Glutamatergic neuron (in vitro differentiated cells): ENCODE data around the gene DENND5B. TPM values are rescaled to one million over a fixed set of nuclear protein-coding genes. Genes with fewer than 3 reads are reported as not detected.
A peak's percentile ranks its signal among the peaks of the same experiment; 100 is the strongest.

Experiments
- DNase-seq: peaks from one replicate; pipeline ENCODE4 v3.0.0; 2022
- H3K27ac Mint-ChIP-seq: one replicate; pipeline ENCODE4 v1.8.0; 2020; ENCODE audit warnings: mild to moderate bottlenecking, mixed read lengths, inconsistent platforms; ENCODE audit not compliant: unreplicated experiment
- H3K27me3 Mint-ChIP-seq: one replicate; pipeline ENCODE4 v1.8.0; 2020; ENCODE audit warnings: mild to moderate bottlenecking, moderate library complexity, mixed read lengths, inconsistent platforms; ENCODE audit not compliant: unreplicated experiment
- H3K36me3 Mint-ChIP-seq: one replicate; pipeline ENCODE4 v1.8.0; 2020; ENCODE audit warnings: mild to moderate bottlenecking, mixed read lengths, inconsistent platforms; ENCODE audit not compliant: unreplicated experiment
- H3K4me1 Mint-ChIP-seq: one replicate; pipeline ENCODE4 v1.8.0; 2020; ENCODE audit warnings: mild to moderate bottlenecking, low read depth, mixed read lengths, inconsistent platforms; ENCODE audit not compliant: unreplicated experiment
- H3K4me3 Mint-ChIP-seq: one replicate; pipeline ENCODE4 v1.8.0; 2020; ENCODE audit warnings: mild to moderate bottlenecking, mixed read lengths, inconsistent platforms; ENCODE audit not compliant: unreplicated experiment
- H3K9me3 Mint-ChIP-seq: one replicate; pipeline ENCODE4 v1.8.0; 2020; ENCODE audit warnings: mild to moderate bottlenecking, moderate library complexity, mixed read lengths, inconsistent platforms; ENCODE audit not compliant: unreplicated experiment
- CTCF ChIP-seq: fragments of 200-600 bp; sonication (generic); IDR thresholded peaks from one replicate; pipeline ENCODE4 v1.5.0; 2021; ENCODE audit not compliant: partially characterized antibody, unreplicated experiment
- long read RNA-seq: library from polyadenylated mRNA; unstranded; transcript quantifications from one replicate; pipeline ENCODE4 v2.0.0, GENCODE V29; 2020; ENCODE audit not compliant: unreplicated experiment
- total RNA-seq: library from RNA; stranded (reverse); fragmentation: NEBNext Ultra II Directional; extraction: Animal tissue kit (Norgen Biotek cat#: 25700); gene quantifications from one replicate; pipeline ENCODE4 v1.2.1, GENCODE V29; 2021; ENCODE audit not compliant: unreplicated experiment

Gene DENND5B
- total RNA-seq, result 45.6 TPM
- long read RNA-seq, partial matches to known transcripts, result 1 of 2 reads
- long read RNA-seq, other reads (novel, unspliced or antisense), result 1 of 2 reads

GRCh38 chr12:31590642-31591379 lies at the start of gene DENND5B:
Gene DENND5B, minus strand, starts transcription at chr12:31591136. Its CDS starts 304 bp downstream, at chr12:31590832.
- peak within 1 kb of the TSS; percentile 97 for H3K4me3 Mint-ChIP-seq
- peaks cover 10% of the 10 kb centered on the region for H3K4me1 Mint-ChIP-seq
- no peak for TF ChIP-seq CTCF
- DNase-seq, result peak; percentile 90
- H3K9me3 Mint-ChIP-seq, result peaks cover 13% of the 10 kb centered on the region
- peaks cover 16% of the 10 kb centered on the region for H3K27me3 Mint-ChIP-seq
- H3K27ac Mint-ChIP-seq, result peak within 1 kb of the TSS; percentile 90
- H3K36me3 Mint-ChIP-seq, result peaks cover 5% of the 10 kb centered on the region

- TF ChIP-seq CTCF, result no peak
- Mint-ChIP-seq H3K27ac (no peak overlapping the region), H3K4me1 (peaks cover 7% of the 10 kb centered on the region), H3K27me3 (peaks cover 2% of the 10 kb centered on the region), H3K36me3 (no peaks in the 10 kb centered on the region), H3K4me3 (no peak overlapping the region), H3K9me3 (no peaks in the 10 kb centered on the region)
- no peak for DNase-seq
These were observed 43.7 kb upstream of the DENND5B start for GRCh38 chr12:31634620-31635019.

- H3K27me3 Mint-ChIP-seq, result peaks cover 2% of the 10 kb centered on the region
- H3K4me1 Mint-ChIP-seq, result peaks cover 7% of the 10 kb centered on the region
- H3K4me3 Mint-ChIP-seq, result no peak overlapping the region
- no peak for DNase-seq
- H3K9me3 Mint-ChIP-seq, result no peaks in the 10 kb centered on the region
- no peak overlapping the region for H3K27ac Mint-ChIP-seq
- TF ChIP-seq CTCF, result no peak
- H3K36me3 Mint-ChIP-seq, result no peaks in the 10 kb centered on the region
These were observed 42.5 kb upstream of the DENND5B start for GRCh38 chr12:31633464-31633863.

- no peak for TF ChIP-seq CTCF
- Mint-ChIP-seq H3K36me3 (no peaks in the 10 kb centered on the region), H3K9me3 (no peaks in the 10 kb centered on the region), H3K27me3 (peaks cover 2% of the 10 kb centered on the region), H3K27ac (no peak overlapping the region), H3K4me3 (no peak overlapping the region), H3K4me1 (peaks cover 7% of the 10 kb centered on the region)
- no peak for DNase-seq
These were observed 40.9 kb upstream of the DENND5B start for GRCh38 chr12:31631809-31632208.

- TF ChIP-seq CTCF, result no peak
- H3K4me3 Mint-ChIP-seq, result no peak overlapping the region
- no peaks in the 10 kb centered on the region for H3K36me3 Mint-ChIP-seq
- H3K27me3 Mint-ChIP-seq, result peaks cover 2% of the 10 kb centered on the region
- H3K9me3 Mint-ChIP-seq, result peaks cover 2% of the 10 kb centered on the region
- DNase-seq, result no peak
- peaks cover 7% of the 10 kb centered on the region for H3K4me1 Mint-ChIP-seq
- H3K27ac Mint-ChIP-seq, result no peak overlapping the region
These were observed 40.2 kb upstream of the DENND5B start for GRCh38 chr12:31631023-31631724.
